HG03439 (cell line): ENCODE measurements around the gene GABARAP.

Experiments used
- ATAC-seq: cut with Tn5 transposase; IDR thresholded peaks from one replicate; pipeline ENCODE4 v1.9.1; 2021; ENCODE audit warnings: mild to moderate bottlenecking, moderate library complexity; ENCODE audit not compliant: unreplicated experiment

The GABARAP gene

DNA sequence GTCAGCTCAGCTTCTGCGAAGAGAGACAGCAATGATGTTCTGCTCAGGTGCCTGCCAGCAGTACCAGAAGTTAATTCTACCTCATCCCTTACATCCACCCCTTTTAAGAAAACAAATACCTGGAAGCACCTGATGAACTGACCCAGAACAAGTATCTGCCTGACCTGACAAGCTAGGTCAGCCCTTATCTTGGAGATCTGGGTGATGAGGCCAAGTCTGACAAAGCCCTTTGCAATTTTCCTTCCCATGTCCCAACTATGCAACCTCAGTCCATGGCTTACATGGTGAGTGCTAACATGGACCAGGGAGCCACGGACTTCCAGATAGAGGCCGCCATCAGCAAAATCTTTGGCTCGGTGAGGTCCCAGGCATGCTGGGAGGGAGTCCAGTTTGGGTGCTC lies 18.9 kb downstream of the GABARAP start:
- no peak for ATAC-seq

DNA sequence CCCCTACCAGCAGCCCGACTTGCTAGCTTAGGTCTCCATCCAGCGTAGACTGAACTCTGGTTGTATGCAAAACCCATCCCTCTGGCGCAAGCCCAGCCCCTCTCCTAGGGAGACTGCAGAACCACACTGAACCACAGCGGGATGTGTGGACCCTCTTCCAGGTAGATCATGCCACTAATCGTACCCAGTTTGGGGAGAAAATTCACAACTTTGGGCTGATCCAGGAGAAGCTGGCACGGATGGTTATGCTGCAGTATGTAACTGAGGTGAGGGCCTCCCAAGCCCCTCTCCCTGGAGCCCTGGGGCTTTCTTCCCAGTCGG lies 19.3 kb downstream of the GABARAP start:
- ATAC-seq = no peak

DNA sequence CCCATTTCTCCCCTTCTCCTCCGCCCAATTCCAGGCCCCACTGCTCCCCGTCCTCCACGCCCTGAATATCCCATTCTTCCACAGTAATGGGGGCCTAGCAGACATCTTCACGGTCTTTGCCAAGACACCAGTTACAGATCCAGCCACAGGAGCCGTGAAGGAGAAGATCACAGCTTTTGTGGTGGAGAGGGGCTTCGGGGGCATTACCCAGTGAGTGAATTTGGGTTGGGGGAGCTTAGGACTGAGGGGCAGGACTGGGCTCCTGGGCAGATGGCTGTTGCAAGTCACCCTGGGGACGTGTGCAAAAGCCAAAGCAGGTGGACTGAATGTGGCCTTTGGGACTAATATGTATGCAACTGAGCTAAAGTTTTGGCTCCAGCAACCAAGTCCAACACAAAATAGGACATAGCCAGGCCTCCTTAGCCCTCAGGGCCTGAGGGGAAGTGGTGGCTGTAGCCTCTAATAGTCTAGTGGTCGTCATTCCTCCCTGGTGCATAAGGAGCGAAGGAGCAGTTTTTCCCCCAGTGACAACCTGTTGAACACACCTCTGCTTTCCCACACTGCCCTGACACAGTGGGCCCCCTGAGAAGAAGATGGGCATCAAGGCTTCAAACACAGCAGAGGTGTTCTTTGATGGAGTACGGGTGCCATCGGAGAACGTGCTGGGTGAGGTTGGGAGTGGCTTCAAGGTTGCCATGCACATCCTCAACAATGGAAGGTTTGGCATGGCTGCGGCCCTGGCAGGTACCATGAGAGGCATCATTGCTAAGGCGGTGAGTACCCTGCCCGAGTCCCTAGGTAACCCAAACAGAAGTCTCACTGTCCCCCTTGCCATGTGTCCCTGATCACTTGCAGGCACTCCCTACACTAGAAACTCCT lies 19.9 kb downstream of the GABARAP start:
- no peak for ATAC-seq

DNA sequence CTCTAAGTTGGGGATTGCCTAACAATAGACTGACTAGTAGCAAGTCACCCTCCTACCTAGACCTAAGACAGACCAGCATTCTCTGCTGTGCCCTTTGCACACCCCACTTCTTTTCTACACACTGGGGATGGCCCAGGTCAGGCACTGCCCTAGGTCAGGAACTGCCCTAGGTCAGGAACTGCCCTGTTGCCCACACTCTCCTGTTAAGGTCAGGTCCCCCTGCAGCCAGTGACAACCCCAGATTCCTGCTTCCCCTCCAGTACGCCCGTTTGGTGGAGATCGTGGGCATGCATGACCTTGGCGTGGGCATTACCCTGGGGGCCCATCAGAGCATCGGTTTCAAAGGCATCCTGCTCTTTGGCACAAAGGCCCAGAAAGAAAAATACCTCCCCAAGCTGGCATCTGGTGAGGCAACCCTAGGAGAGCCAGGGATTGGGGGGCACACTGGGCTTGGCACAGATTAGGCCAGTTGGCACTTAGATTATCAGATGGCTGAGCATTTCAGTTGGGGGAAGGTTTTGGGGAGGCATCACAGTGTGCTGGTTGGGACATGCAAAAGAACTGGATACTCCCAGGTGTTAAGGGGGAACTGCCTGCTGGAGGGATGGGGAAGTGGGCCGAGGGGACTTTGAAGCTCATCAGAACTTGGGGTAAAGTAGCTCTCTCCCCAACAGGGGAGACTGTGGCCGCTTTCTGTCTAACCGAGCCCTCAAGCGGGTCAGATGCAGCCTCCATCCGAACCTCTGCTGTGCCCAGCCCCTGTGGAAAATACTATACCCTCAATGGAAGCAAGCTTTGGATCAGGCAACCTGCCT lies 20.8 kb downstream of the GABARAP start:
- ATAC-seq = no peak

GRCh38 chr17:7220593-7221277 lies 21.5 kb downstream of the GABARAP start:
- ATAC-seq = no peak

- peak; percentile 58 for ATAC-seq
These were observed 22.2 kb downstream of the GABARAP start, which contains the start of the genes ACADVL and DLG4 for GRCh38 chr17:7219812-7220592. TSS of gene ACADVL (plus strand) at chr17:7219938. CDS start at chr17:7219985, 47 bp downstream. TSS of gene DLG4 (minus strand) at chr17:7219836.

GRCh38 chr17:7219229-7219811 lies 22.9 kb downstream of the GABARAP start:
- no peak for ATAC-seq

DNA sequence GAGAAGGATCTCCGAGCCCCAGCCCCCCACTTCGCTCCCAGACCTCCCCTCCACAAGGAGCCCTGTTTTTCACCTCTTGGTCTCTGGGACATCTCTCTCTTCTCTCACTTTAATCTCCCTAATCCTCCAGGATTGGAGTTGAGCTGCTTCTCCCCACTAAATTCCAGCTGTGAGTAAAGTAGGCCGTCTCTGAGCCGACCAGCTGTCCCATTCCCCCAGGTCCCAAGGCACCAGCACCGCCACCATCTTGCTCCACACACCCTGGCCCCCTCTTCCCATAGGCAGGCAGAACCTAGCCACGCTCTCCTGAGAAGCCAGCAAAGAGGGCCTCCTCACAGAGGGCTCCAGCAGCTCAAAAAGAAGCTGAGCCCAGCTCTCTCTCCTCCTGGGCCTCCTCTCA lies 23.5 kb downstream of the GABARAP start:
- no peak for ATAC-seq

- no peak for ATAC-seq
These were observed 24.1 kb downstream of the GABARAP start for GRCh38 chr17:7218166-7218565.

DNA sequence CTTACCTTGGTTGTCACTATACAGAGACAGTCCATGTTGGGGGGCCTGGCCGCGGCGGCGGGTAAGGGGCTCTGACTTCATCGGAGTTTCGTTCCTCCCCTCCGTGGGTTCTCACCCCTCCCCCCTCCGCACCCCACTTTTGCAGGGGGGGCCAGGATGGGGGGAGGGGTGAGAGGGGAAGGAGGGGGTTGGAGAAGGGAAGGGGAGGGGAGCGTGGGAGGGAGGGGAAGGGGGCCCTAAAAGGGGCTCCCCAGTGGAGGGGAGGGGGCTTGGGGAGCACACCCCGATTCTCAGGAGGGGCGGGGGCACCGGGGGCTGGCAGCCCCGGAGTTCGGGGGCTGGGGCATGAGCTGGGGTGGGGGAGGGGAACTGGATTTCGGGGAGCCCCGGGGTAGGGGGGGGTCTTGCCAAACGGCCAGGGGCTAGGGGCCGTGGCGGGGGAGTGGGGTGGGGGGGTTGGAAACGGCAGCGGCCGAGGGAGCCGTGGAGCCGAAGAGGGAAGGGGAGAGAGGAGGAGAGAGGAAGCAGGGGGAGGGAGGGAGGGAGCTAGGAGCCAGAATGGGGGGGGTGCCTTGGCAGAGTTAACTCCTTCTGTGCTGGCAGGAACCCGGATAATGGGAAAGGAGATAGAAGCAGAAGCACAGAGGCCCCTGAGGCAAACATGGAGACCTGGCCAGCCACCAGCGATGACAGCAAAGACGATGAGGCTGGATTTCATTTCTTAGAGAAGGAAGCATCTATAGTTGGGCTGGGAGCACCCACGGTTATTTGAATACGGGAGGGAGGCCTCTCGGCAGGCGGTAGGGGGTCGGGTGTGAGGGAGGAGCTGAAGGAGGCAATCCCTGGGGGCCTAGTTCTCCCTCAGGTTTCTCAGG lies 24.9 kb downstream of the GABARAP start:
- no peak for ATAC-seq

DNA sequence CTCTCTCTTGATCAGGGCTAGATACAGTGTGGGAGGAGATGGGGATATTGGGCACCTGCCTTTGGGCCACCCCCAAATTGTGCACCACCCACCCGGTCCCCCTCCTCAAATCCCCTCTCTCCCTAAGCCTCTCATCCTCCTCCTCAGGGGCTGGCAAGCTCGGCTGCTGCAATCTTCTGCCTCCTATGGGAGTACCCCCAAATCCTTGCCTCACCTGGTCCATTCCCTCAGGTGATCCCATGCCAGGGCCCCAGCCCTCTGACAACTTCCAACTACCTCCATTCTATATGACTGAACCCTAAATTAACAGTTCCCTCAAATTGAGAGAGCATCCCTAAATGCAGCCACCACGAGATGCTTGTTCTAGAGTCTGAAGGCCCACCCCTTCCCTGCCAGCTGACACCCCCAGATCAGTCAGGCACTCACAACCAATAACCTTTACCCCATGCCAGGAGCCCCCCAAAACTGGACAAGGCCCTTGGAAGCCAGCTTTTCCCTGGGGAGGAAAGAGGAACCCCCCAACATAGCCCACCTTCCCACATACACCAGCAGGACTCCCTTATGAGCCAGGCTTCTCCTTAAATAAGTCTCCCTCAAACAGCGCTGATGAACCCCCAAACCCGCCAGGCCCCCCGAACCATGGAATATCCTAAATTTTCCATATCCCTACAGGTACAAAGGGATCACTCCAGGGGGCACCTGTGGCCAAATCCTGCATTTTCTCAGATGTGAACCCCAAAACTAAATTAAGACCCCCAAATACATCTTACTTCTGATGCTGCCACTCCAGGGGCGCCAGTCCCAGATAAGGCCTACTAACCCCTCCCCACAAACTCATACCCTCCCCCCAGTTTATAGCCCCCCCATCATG lies 25.8 kb downstream of the GABARAP start:
- ATAC-seq = no peak

- ATAC-seq = no peak
These were observed 26.5 kb downstream of the GABARAP start for GRCh38 chr17:7215652-7216180.

- no peak for ATAC-seq
These were observed 27.1 kb downstream of the GABARAP start for GRCh38 chr17:7215136-7215638.

DNA sequence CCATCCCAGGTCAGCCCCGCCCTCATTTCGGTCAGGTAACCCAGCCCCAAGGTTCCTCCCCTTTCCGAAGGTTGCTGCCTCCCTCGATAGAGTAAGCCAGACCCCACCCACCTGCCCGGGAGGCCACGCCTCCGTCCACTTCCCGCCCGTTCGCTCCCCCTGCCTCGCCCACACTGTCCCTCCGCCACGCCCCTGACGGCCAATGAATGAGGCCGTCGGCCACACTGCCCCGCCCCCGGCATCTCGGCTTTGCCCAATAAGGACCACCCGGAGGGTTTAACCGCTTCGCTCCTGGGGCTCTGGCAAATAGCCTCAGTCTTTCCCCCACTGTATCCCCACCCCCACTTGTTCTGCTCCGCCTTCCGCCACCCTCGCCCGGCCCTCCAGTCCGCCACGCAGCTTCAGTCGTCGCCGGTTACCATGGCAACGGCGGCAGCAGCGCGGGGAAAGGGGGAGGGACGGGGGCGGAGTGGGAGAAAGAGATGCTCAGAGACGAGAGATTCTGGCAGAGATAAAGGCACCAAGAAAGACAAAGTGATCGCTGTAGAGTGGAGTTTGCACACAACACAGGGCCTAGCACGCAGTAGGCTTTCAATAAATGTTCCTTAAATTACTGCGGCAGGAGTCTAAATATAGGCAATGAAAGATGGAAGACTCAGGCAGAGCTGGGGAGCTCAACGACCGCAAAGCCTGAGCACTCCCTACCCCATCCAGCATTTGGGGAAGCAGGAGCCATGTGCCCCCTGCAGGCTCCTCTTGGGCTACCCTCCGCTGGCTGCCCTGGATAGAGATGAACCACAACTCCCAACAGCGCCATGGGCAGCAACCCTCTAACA lies 27.7 kb downstream of the GABARAP start:
- peak; percentile 78 for ATAC-seq

DNA sequence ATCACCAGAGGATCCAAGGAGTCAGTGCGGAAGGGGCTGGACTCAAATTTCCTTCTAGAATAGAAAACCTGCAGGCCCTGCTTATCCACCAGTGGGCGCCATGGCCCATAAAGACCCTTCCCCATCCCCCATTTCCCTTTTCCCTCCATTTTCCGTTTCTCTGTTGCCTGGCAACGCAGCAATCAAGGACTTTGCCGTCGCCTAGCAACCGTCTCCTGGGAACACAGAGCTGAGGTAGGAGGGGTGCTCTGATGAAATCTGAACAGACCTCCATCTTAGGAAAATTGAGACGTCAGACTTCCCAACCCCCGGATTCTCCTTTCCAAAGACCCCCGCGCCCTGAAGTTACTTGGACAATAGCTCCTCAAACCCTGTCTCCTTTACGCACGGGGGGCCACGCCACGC lies 28.4 kb downstream of the GABARAP start:
- ATAC-seq = no peak

GRCh38 chr17:7211491-7212273 lies 30.6 kb downstream of the GABARAP start:
- ATAC-seq = no peak
